NCI-H82 treated with DMSO at 0.1 percent for 48 hours (cell line): ENCODE results near the gene THY1.
"Not testable (repeated sequence)": the region's sequence is repeated elsewhere in the genome, so short reads cannot be mapped to it uniquely, and the experiment has no call there.

ENCODE experiments used
- DNase-seq: peaks from one replicate; lab custom pipeline; 2025; ENCODE audit not compliant: unreplicated experiment; lab: John Stamatoyannopoulos, UW

THY1 gene

GRCh38 chr11:119384332-119384731 lies 38.6 kb downstream of the THY1 start:
- no peak for DNase-seq

- DNase-seq: not testable (repeated sequence)
Observed at GRCh38 chr11:119382513-119382912, 40.5 kb downstream of the THY1 start.

- DNase-seq: no peak
Observed at GRCh38 chr11:119382101-119382500, 40.9 kb downstream of the THY1 start.

GRCh38 chr11:119381181-119381988 lies 41.6 kb downstream of the THY1 start, which contains the start of gene USP2:
USP2 (minus strand) TSS chr11:119381690; CDS start chr11:119373480, 8,210 bp downstream.
- DNase-seq: peak; percentile 79

GRCh38 chr11:119380827-119381180 lies 42.2 kb downstream of the THY1 start:
- no peak for DNase-seq

GRCh38 chr11:119380160-119380826 lies 42.7 kb downstream of the THY1 start:
- DNase-seq: no peak

GRCh38 chr11:119378851-119379465 lies 44.0 kb downstream of the THY1 start:
- DNase-seq: no peak

- DNase-seq: peak; percentile 73
Observed at GRCh38 chr11:119377961-119378667, 44.9 kb downstream of the THY1 start.

GRCh38 chr11:119377112-119377901 lies 45.7 kb downstream of the THY1 start:
- DNase-seq: no peak

GRCh38 chr11:119376197-119376847 lies 46.6 kb downstream of the THY1 start:
- DNase-seq: no peak

- DNase-seq: peak; percentile 34
Observed at GRCh38 chr11:119375337-119376196, 47.4 kb downstream of the THY1 start.

GRCh38 chr11:119374632-119375336 lies 48.2 kb downstream of the THY1 start:
- no peak for DNase-seq

GRCh38 chr11:119373921-119374631 lies 48.9 kb downstream of the THY1 start:
- peak; percentile 61 for DNase-seq

- DNase-seq: no peak
Observed at GRCh38 chr11:119373059-119373920, 49.7 kb downstream of the THY1 start.

- no peak for DNase-seq
Observed at GRCh38 chr11:119372260-119373058, 50.5 kb downstream of the THY1 start.

- DNase-seq: peak; percentile 26
Observed at GRCh38 chr11:119371778-119372182, 51.2 kb downstream of the THY1 start.
